Brain pericyte (primary cell): Measurements from ENCODE around the gene SRGAP3.

Experiments used
- DNase-seq: peaks from one replicate; pipeline ENCODE4 v3.0.0-alpha.2; 2012; ENCODE audit warnings: low read depth, low spot score

The SRGAP3 gene

GRCh38 chr3:9253327-9253726 lies 3.9 kb upstream of the SRGAP3 start:
- DNase-seq = no peak

DNA sequence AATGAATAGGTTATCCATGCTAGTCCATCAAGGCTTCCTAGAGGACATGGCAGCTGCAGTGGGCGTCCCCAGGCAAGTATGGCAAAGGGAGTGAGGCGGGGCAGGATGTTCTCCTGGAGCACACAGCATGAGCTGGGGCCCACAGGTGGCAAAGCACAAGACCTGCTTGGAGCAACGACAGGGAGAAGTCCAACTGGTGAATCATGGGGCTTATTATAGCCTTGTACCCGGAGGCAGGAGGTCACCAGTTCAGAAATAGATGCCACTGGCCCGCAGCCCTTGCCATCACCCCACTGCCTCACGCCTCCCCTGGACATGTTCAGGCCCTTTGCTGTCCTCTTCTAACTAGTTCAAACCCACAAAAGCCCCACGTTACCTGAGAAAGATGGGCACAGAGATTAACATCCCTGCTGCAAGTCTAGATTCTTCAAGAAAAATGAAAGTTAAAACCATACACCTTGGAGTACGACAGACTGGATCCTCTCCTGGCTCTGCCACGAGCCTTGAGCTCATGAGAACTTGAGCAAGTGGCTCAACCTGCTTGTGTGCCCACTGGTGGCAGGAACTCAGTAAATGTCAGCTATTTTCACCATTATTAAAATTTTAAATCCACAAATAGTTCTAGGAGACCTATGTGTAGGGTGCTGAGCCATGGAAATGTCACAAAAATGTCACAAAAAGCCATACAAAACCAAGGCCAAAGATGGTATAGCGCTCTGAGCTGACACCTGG lies 1.8 kb upstream of the SRGAP3 start:
- DNase-seq = no peak

DNA sequence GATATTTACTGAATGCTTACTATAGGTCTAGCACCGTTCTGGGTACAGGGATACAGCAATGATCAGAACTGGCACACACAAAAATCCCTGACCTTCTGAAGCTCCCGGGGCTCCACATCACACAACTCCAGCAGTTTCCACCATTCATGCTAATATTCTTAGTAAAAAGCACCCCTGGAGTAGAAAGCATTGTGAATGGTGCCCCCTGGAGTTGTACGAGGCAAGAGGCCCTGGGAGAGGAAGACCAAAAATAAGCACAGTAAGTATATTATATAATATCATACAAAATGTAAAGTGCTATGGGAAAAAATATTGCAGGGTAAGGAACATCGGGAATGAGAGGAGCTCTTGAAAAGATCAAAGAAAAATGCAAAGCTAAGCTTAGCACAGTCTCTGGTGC lies 790 bp upstream of the SRGAP3 start:
- no peak for DNase-seq

- DNase-seq = no peak
Observed at GRCh38 chr3:9248522-9249271, 749 bp downstream of the SRGAP3 start.

- DNase-seq = no peak
Observed at GRCh38 chr3:9247941-9248521, 1.4 kb downstream of the SRGAP3 start.

DNA sequence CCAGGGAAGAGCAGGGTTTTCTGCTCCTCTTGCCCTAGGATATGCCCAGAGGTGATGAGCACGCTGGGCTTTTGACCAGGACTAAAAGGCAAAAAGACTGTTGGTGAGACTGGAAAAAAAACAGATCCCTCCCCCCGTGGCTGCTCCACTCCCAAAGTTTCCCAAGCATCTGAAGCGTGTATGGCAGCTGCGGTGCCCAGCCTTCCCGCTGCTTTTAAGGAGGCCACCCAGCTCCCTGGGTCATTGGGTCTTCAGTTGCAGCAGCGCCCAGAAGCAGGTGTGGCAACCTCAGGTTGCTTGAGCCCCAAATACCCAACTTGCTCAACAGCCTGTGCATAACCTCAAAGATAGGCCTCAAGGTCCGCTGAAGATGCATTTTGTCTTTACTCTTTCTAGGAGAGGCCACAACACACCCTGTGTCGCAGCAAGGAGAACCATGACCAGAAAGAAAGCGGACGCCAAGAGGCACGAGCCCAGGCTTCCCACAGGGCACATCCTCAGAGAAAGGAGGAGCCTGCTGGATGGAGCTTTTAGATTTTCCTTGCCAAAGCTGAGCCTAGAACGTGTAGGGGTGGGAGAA lies 2.0 kb downstream of the SRGAP3 start:
- DNase-seq = no peak

DNA sequence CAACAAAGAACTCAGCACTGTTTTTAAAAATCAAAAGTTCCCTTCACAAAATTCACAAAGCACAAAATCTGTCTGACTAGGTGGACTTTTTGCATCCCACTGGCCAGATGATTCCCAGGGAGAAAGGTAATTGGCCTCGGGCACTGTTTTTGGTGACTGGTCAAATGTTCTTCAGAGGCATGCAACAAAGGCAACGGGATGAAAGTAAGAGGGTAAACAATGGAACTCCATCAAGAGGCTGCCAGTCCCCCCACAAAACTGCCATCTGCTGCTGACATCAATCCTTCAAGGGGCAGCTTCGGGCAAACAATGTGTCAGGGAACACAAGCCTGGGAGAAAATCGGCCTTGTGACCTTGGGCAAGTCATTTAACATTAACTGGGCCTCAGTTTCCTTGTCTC lies 3.3 kb downstream of the SRGAP3 start:
- DNase-seq = no peak

DNA sequence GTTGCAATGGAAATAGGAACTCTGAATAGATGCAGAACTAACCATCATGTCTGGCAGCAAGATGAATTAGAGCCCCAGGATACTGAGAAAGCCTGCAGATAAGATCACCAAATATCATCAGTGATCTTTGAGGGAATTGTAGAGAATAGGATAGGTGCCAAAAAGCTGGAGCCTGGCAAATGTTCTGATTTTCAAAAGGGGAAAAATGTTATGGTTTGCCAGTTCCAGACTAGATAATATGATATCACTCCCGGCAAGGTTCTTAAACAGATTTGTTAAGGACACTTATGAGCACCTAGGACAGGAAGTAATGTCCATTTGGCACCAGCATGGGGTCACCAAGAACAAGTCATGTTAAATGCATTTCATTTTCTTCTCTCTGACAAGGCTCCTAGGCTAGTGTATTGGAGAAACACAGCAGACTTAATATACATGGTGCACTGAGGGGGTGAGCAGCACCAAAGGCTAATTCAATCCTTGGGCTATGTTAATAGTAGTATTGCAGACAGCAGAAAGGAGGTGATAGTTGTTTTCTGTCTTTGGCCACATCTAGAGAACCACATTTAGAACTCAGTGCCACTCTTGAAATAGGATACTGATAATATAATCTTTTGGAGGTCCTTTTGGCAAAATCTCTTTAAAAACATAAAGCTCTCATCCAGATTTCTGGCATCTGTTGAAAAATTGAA lies 4.8 kb downstream of the SRGAP3 start:
- DNase-seq = no peak

GRCh38 chr3:9241956-9242355 lies 7.5 kb downstream of the SRGAP3 start:
- no peak for DNase-seq

- no peak for DNase-seq
Observed at GRCh38 chr3:9239680-9240079, 9.8 kb downstream of the SRGAP3 start.

DNA sequence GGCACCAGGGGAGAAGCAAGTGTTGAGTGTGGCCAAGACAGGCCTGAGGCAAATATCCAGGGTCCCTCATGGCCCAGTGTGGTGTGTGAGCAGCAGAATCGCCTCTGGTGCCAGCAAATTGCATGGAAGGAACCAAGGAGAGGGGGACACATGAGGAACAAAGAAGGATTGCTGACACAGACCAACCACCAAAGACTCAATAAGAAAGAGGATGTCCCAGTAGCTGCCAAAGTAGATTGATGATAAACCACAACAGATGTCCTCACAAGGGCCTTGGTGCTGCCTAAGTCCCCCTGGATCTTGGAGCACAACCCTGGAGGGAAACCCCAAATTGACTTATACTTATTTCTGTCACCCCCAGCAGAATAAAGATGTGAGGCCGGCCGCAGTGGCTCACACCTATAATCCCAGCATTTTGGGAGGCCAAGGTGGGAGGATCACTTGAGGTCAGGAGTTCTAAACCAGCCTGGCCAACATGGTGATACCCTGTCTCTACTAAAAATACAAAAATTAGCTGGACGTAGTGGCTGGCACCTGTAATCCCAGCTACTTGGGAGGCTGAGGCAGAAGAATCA lies 10.6 kb downstream of the SRGAP3 start:
- DNase-seq = no peak

DNA sequence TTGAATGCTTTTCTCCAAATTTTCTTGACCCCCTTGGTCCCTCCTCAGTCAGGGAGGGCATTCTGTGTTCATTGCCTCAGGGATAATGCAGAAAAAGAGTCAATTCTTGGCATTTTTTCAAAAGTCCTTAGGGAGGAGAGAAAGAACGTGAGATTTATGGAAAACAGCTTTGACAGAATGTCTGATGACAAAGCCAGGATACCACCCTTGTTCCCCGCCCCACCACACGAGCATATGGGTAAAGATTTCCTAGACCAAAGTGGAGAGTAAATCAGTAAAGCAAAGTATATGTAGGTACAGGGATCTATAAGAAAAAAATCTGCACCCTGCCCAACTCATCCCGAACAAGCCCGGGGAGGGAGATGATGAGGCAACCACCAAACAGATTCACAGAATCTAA lies 11.2 kb downstream of the SRGAP3 start:
- DNase-seq = no peak

- no peak for DNase-seq
Observed at GRCh38 chr3:9233814-9234600, 15.4 kb downstream of the SRGAP3 start.

DNA sequence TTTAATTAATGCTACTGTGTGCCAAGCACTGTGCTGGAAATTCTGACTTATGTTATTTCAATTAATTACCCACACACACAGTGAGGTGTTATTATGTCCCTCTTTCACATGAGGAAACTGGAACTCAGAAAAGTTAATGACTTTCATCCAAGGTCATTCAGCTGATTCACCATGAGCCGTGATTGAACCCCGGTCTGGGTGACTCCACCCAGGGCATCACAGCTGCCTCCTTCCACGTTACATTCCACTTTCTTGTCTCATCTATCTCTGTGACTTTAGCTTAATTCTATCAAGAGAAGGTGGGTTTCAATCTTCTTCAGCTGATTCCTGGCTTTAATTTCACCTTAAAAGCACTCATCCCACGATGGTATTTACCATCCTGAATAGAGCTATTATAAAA lies 16.3 kb downstream of the SRGAP3 start:
- DNase-seq = no peak

GRCh38 chr3:9231937-9232336 lies 17.5 kb downstream of the SRGAP3 start:
- DNase-seq = no peak

DNA sequence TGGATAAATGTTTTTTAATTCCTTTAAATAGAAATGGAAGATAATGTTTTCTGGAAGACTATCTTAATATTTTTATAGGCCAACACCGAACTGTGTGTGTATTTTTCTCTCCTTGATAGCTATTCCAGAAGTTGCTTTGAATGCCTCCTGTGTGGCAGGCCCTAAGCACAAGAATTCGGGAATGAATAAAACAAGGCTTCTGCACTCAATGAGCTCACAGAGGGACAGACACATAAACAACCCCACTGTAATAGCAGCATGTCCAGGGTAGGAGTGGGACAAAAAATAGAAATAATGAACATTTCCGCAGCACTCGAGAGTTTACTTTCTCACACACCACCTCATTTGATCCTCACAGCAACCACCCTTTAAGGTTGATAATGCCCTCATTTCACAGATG lies 18.0 kb downstream of the SRGAP3 start:
- DNase-seq = no peak

DNA sequence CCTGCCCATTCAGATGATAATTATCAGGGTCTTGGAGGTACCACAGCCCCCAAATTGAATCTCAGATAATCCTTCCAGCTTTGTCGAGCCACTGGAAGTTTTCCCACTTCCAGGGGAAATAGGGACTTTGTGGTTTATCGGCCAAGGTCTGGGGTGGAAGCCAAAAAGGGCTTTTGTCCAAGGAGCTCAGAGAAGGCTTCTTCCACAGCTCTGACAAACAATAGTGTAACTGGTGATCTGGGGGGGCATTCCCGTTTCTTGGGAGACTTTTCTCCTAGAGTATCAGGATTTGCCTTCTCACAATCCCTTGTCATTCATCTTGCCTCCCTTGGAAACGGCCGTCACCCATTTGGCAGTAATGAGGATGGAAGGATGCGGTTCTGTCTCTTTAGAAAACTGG lies 18.4 kb downstream of the SRGAP3 start:
- no peak for DNase-seq

- no peak for DNase-seq
Observed at GRCh38 chr3:9230596-9230995, 18.9 kb downstream of the SRGAP3 start.

DNA sequence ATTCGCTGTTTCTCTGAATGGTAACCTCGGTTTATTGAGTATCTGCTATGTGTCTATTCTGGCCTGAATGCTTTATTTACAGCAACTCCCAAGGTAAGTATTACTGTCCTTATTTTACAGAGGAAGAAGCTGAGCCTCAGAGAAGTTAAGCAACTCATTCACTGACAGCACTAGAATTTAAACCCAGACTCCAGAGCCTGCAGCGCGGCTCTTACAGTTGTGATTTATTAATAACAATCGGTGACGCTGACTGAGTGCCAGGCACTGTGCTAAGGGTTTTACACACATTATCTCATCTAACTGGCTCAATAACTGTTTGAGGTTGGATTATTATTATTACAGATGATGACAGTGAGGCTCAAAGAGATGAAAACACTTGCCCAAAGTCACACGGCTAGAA lies 19.6 kb downstream of the SRGAP3 start:
- DNase-seq = no peak

GRCh38 chr3:9229325-9229724 lies 20.1 kb downstream of the SRGAP3 start:
- no peak for DNase-seq

GRCh38 chr3:9226326-9226725 lies 23.1 kb downstream of the SRGAP3 start:
- DNase-seq = no peak
